H9 (cell line): Measurements from ENCODE around the gene GRIK4. TPM values are rescaled to one million over a fixed set of nuclear protein-coding genes. Genes with fewer than 3 reads are reported as not detected.

Source experiments
- DNase-seq: peaks from one replicate; pipeline ENCODE4 v3.0.0-alpha.2; 2017
- H2AFZ ChIP-seq: one replicate; pipeline ENCODE4 v1.6.1; 2013; ENCODE audit warnings: mild to moderate bottlenecking, low read length, control low read depth, moderate library complexity
- H2AK5ac ChIP-seq: 2 replicates; pipeline ENCODE4 v1.6.1; 2013; ENCODE audit warnings: low read length, control low read depth, mixed read lengths; ENCODE audit not compliant: insufficient read length
- H2BK120ac ChIP-seq: one replicate; pipeline ENCODE4 v1.6.1; 2013; ENCODE audit warnings: low read depth, mild to moderate bottlenecking, low read length, control low read depth, inconsistent platforms; ENCODE audit not compliant: poor library complexity, severe bottlenecking
- H2BK12ac ChIP-seq: 2 replicates; pipeline ENCODE4 v1.6.1; 2013; ENCODE audit warnings: low read length, control low read depth, mixed read lengths, low read depth; ENCODE audit not compliant: insufficient read length
- H2BK15ac ChIP-seq: 2 replicates; pipeline ENCODE4 v1.6.1; 2013; ENCODE audit warnings: low read depth, low read length, control low read depth
- H2BK20ac ChIP-seq: one replicate; pipeline ENCODE4 v1.6.1; 2013; ENCODE audit warnings: low read depth, mild to moderate bottlenecking, low read length, control low read depth, inconsistent platforms; ENCODE audit not compliant: poor library complexity, severe bottlenecking
- H2BK5ac ChIP-seq: 2 replicates; pipeline ENCODE4 v1.6.1; 2013; ENCODE audit warnings: low read length, control low read depth, mixed read lengths; ENCODE audit not compliant: insufficient read length
- H3K14ac ChIP-seq: 2 replicates; pipeline ENCODE4 v1.6.1; 2013; ENCODE audit warnings: low read length, control low read depth; ENCODE audit not compliant: insufficient read depth
- H3K18ac ChIP-seq: 2 replicates; pipeline ENCODE4 v1.6.1; 2013; ENCODE audit warnings: low read depth, mild to moderate bottlenecking, mixed read lengths, low read length, control low read depth; ENCODE audit not compliant: insufficient read length
- H3K23ac ChIP-seq: 2 replicates; pipeline ENCODE4 v1.6.1; 2013; ENCODE audit warnings: low read length, control low read depth, mixed read lengths, low read depth; ENCODE audit not compliant: insufficient read length
- H3K23me2 ChIP-seq: 2 replicates; pipeline ENCODE4 v1.6.1; 2013; ENCODE audit warnings: low read depth, mild to moderate bottlenecking, mixed read lengths, low read length, control low read depth; ENCODE audit not compliant: insufficient read length, poor library complexity, severe bottlenecking
- H3K27ac ChIP-seq: 2 replicates; pipeline ENCODE4 v1.5.1; 2013; ENCODE audit warnings: low read length, control low read depth, mixed read lengths, low read depth; ENCODE audit not compliant: insufficient read length
- H3K27me3 ChIP-seq: 2 replicates; pipeline ENCODE4 v1.6.1; 2013; ENCODE audit warnings: low read length, control low read depth, inconsistent platforms; ENCODE audit not compliant: insufficient read depth
- H3K4ac ChIP-seq: 2 replicates; pipeline ENCODE4 v1.6.1; 2013; ENCODE audit warnings: low read depth, mild to moderate bottlenecking, control low read depth, inconsistent platforms, low read length, moderate library complexity
- H3K4me1 ChIP-seq: 2 replicates; pipeline ENCODE4 v1.6.1; 2013; ENCODE audit warnings: low read length, control low read depth, inconsistent platforms; ENCODE audit not compliant: insufficient read depth
- H3K4me2 ChIP-seq: 2 replicates; pipeline ENCODE4 v1.6.1; 2013; ENCODE audit warnings: low read length, control low read depth, mixed read lengths; ENCODE audit not compliant: insufficient read length, insufficient read depth
- H3K56ac ChIP-seq: 2 replicates; pipeline ENCODE4 v1.6.1; 2013; ENCODE audit warnings: low read depth, mild to moderate bottlenecking, mixed read lengths, low read length, control low read depth; ENCODE audit not compliant: insufficient read length
- H3K79me1 ChIP-seq: 2 replicates; pipeline ENCODE4 v1.6.1; 2013; ENCODE audit warnings: low read depth, mild to moderate bottlenecking, moderate library complexity, low read length, control low read depth, inconsistent platforms; ENCODE audit not compliant: insufficient read depth, poor library complexity, severe bottlenecking
- H3K79me2 ChIP-seq: 2 replicates; pipeline ENCODE4 v1.6.1; 2013; ENCODE audit warnings: low read length, control low read depth, inconsistent platforms; ENCODE audit not compliant: insufficient read depth
- H3K9ac ChIP-seq: 2 replicates; pipeline ENCODE4 v1.6.1; 2013; ENCODE audit warnings: low read length, control low read depth, mixed read lengths; ENCODE audit not compliant: insufficient read length; ENCODE audit errors: extremely low read depth
- H3K9me3 ChIP-seq: one replicate; pipeline ENCODE4 v1.6.1; 2013; ENCODE audit warnings: low read depth, low read length, inconsistent platforms; ENCODE audit not compliant: control insufficient read depth
- H3T11ph ChIP-seq: one replicate; pipeline ENCODE4 v1.6.1; 2013; ENCODE audit warnings: mild to moderate bottlenecking, low read length, control low read depth, inconsistent platforms
- H4K20me1 ChIP-seq: one replicate; pipeline ENCODE4 v1.6.1; 2013; ENCODE audit not compliant: control insufficient read depth, insufficient read length, insufficient read depth
- H4K5ac ChIP-seq: 2 replicates; pipeline ENCODE4 v1.6.1; 2013; ENCODE audit warnings: low read depth, mild to moderate bottlenecking, mixed read lengths, low read length, control low read depth; ENCODE audit not compliant: insufficient read length
- H4K8ac ChIP-seq: replicated peaks from 2 replicates; pipeline ENCODE4 v1.6.1; 2013; ENCODE audit warnings: low read length, control low read depth, mixed read lengths, low read depth; ENCODE audit not compliant: insufficient read length
- H4K91ac ChIP-seq: 2 replicates; pipeline ENCODE4 v1.6.1; 2013; ENCODE audit warnings: low read depth, mild to moderate bottlenecking, moderate library complexity, mixed read lengths, low read length, control low read depth; ENCODE audit not compliant: insufficient read length
- H3K27ac Mint-ChIP-seq, 3 experiments: 2 replicates in 2 of 3; 3 replicates in 1 of 3; pipeline ENCODE4 v1.8.0; 2020 to 2021; ENCODE audit warnings: mixed read lengths in 3 of 3, mild to moderate bottlenecking in 1 of 3, moderate library complexity in 1 of 3
- H3K27me3 Mint-ChIP-seq: 2 replicates; pipeline ENCODE4 v1.8.0; 2021; ENCODE audit warnings: low read depth, mild to moderate bottlenecking, moderate library complexity, mixed read lengths
- H3K36me3 Mint-ChIP-seq, 3 experiments: 2 replicates in 2 of 3; 3 replicates in 1 of 3; pipeline ENCODE4 v1.8.0; 2020 to 2021; ENCODE audit warnings: low read depth in 3 of 3, mixed read lengths in 3 of 3; ENCODE audit not compliant: insufficient read depth in 1 of 3
- H3K4me1 Mint-ChIP-seq, 2 experiments: 2 replicates each; pipeline ENCODE4 v1.8.0; 2020; ENCODE audit warnings: mixed read lengths in 2 of 2
- H3K4me3 Mint-ChIP-seq, 2 experiments: 2 replicates in 1 of 2; 3 replicates in 1 of 2; pipeline ENCODE4 v1.8.0; 2020 to 2021; ENCODE audit warnings: mild to moderate bottlenecking in 2 of 2, mixed read lengths in 2 of 2, moderate library complexity in 1 of 2
- H3K9me3 Mint-ChIP-seq, 2 experiments: 2 replicates in 1 of 2; 3 replicates in 1 of 2; pipeline ENCODE4 v1.8.0; 2020; ENCODE audit warnings: mild to moderate bottlenecking in 2 of 2, mixed read lengths in 2 of 2, moderate library complexity in 1 of 2
- CTCF ChIP-seq: fragments of 200-600 bp; sonication (generic); conservative IDR thresholded peaks from 3 replicates; pipeline ENCODE4 v1.8.0; 2021; ENCODE audit warnings: antibody characterized with exemption, mild to moderate bottlenecking
- WGBS: extraction: QIAGEN DNeasy Blood & Tissue Kit; methylation state at CpG from one replicate; pipeline ENCODE4 v1.1.7; 2013; ENCODE audit warnings: missing lambda C conversion rate, low lambda C conversion rate, mixed read lengths; ENCODE audit not compliant: insufficient read length; ENCODE audit errors: extremely low coverage; 5-methylcytosine and 5-hydroxymethylcytosine counted together
- total RNA-seq: library from RNA; stranded (reverse); gene quantifications from 2 replicates; pipeline ENCODE4 v1.2.1, GENCODE V29; 2021

Gene GRIK4
- total RNA-seq, 1 experiment from 2014 or later, result 2.3 TPM

GRCh38 chr11:120561286-120561685 lies 49.7 kb downstream of the GRIK4 start:
- H3K9me3 Mint-ChIP-seq, result no peaks in the 10 kb centered on the region
- no peaks in the 10 kb centered on the region for H4K20me1 ChIP-seq
- H3K9me3 ChIP-seq, result no peaks in the 10 kb centered on the region
- no peak overlapping the region for H3K18ac ChIP-seq
- H4K91ac ChIP-seq, result no peak overlapping the region
- H3K4me1 ChIP-seq, result no peaks in the 10 kb centered on the region; the same call in 1 of the 2 replicates
- H3T11ph ChIP-seq, result no peak overlapping the region
- no peak overlapping the region for H2AFZ ChIP-seq
- no peaks in the 10 kb centered on the region for H3K79me2 ChIP-seq
- peaks cover 57% of the 10 kb centered on the region for H3K27me3 Mint-ChIP-seq
- no peaks in the 10 kb centered on the region; a peak in 1 of 7 replicates for H3K36me3 Mint-ChIP-seq
- no peak overlapping the region for H2AK5ac ChIP-seq
- H3K4me3 Mint-ChIP-seq, result no peak overlapping the region
- WGBS, result no CpG with 5 or more reads among the region's 11 CpGs
- peaks cover 8% of the 10 kb centered on the region for H3K23me2 ChIP-seq
- H3K27ac ChIP-seq, result no peak overlapping the region
- no peak overlapping the region for H3K14ac ChIP-seq
- no peak overlapping the region for H3K4ac ChIP-seq
- peaks cover 5% of the 10 kb centered on the region; the same call in 1 of the 2 replicates for H3K27me3 ChIP-seq
- no peak overlapping the region for H3K9ac ChIP-seq
- no peak overlapping the region for H2BK120ac ChIP-seq
- H2BK5ac ChIP-seq, result no peak overlapping the region
- no peak overlapping the region for H3K4me2 ChIP-seq
- H3K27ac Mint-ChIP-seq, result no peak overlapping the region
- no peak overlapping the region for H2BK20ac ChIP-seq
- no peak overlapping the region for H2BK15ac ChIP-seq
- H3K4me1 Mint-ChIP-seq, result peaks cover 36 to 47% of the 10 kb centered on the region in 2 experiments
- TF ChIP-seq CTCF, result no peak
- no peaks in the 10 kb centered on the region for H3K79me1 ChIP-seq
- H3K23ac ChIP-seq, result no peak overlapping the region
- no peak overlapping the region for H3K56ac ChIP-seq
- H4K5ac ChIP-seq, result no peak overlapping the region
- no peak overlapping the region for H2BK12ac ChIP-seq
- DNase-seq, result no peak
- H4K8ac ChIP-seq, result no peak overlapping the region
